ENCODE results near the gene HS6ST2.

DNA sequence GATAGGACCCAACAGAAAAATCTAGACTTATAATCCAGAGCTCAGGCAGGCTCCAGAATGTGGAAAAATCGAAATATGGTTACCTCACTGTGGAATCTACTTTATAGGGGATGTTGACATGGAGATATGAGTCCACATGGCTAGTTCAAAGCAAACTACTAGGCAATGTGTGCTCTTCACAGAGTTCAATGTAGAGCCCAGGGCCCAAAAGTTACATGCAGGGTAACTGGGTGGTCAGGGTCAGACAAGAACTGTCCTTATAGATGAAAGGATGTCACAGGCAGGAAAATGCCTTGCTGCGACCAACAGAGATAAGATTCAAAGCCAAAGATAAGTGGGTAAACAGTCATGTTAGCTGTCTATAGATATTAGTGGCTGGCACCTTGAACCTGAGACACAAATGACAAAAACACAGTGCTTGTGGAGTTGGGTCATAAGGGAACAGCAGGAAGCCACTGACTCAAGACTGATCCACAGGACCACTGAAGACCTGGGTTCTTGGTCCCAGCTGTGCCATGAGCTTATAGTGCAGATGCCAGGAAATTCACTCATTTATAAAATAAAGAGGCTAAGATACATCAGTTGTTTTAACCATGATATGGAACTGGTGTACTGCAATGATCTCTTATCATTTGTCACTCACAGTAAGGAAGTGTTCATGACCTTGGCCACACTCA is 367.9 kb downstream of the HS6ST2 start:
- TF ChIP-seq EP300 (IDR thresholded peaks at IDR 0.05; ENCODE audit: low read depth) = no peak
- TF ChIP-seq, protein P1, sequence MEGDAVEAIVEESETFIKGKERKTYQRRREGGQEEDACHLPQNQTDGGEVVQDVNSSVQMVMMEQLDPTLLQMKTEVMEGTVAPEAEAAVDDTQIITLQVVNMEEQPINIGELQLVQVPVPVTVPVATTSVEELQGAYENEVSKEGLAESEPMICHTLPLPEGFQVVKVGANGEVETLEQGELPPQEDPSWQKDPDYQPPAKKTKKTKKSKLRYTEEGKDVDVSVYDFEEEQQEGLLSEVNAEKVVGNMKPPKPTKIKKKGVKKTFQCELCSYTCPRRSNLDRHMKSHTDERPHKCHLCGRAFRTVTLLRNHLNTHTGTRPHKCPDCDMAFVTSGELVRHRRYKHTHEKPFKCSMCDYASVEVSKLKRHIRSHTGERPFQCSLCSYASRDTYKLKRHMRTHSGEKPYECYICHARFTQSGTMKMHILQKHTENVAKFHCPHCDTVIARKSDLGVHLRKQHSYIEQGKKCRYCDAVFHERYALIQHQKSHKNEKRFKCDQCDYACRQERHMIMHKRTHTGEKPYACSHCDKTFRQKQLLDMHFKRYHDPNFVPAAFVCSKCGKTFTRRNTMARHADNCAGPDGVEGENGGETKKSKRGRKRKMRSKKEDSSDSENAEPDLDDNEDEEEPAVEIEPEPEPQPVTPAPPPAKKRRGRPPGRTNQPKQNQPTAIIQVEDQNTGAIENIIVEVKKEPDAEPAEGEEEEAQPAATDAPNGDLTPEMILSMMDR (IDR thresholded peaks at IDR 0.05) = no peak
- TF ChIP-seq POLR2A (IDR thresholded peaks at IDR 0.05) = no peak
- TF ChIP-seq POLR2AphosphoS5 (IDR thresholded peaks at IDR 0.05) = no peak
